ENCODE data around the gene RPS6KA2.

Gene RPS6KA2

GRCh38 chr6:166656230-166657151 lies 29.4 kb upstream of the RPS6KA2 start:
- DNase-seq (ENCODE audit: low spot score): no peak

- DNase-seq (ENCODE audit: low spot score): no peak
These were observed 28.7 kb upstream of the RPS6KA2 start for GRCh38 chr6:166655713-166656229.

GRCh38 chr6:166655251-166655650 lies 28.2 kb upstream of the RPS6KA2 start:
- DNase-seq (ENCODE audit: low spot score): no peak

GRCh38 chr6:166654573-166654972 lies 27.5 kb upstream of the RPS6KA2 start:
- no peak for DNase-seq (ENCODE audit: low spot score)

GRCh38 chr6:166653639-166653941 lies 26.5 kb upstream of the RPS6KA2 start:
- no peak for DNase-seq (ENCODE audit: low spot score)

GRCh38 chr6:166650824-166651807 lies 24.1 kb upstream of the RPS6KA2 start:
- no peak for DNase-seq (ENCODE audit: low spot score)

GRCh38 chr6:166650047-166650446 lies 23.0 kb upstream of the RPS6KA2 start:
- no peak for DNase-seq (ENCODE audit: low spot score)

- DNase-seq (ENCODE audit: low spot score): no peak
These were observed 21.8 kb upstream of the RPS6KA2 start for GRCh38 chr6:166648846-166649245.

- DNase-seq (ENCODE audit: low spot score): no peak
These were observed 20.8 kb upstream of the RPS6KA2 start for GRCh38 chr6:166647896-166648295.

- no peak for DNase-seq (ENCODE audit: low spot score)
These were observed 19.7 kb upstream of the RPS6KA2 start for GRCh38 chr6:166646716-166647115.

GRCh38 chr6:166645896-166646295 lies 18.8 kb upstream of the RPS6KA2 start:
- DNase-seq (ENCODE audit: low spot score): no peak

- DNase-seq (ENCODE audit: low spot score): no peak
These were observed 17.6 kb upstream of the RPS6KA2 start for GRCh38 chr6:166644681-166645080.

- no peak for DNase-seq (ENCODE audit: low spot score)
These were observed 17.0 kb upstream of the RPS6KA2 start for GRCh38 chr6:166643891-166644590.

GRCh38 chr6:166642646-166643045 lies 15.6 kb upstream of the RPS6KA2 start:
- DNase-seq (ENCODE audit: low spot score): no peak

- DNase-seq (ENCODE audit: low spot score): no peak
These were observed 13.4 kb upstream of the RPS6KA2 start for GRCh38 chr6:166640342-166641043.

- DNase-seq (ENCODE audit: low spot score): no peak
These were observed 12.9 kb upstream of the RPS6KA2 start for GRCh38 chr6:166639921-166640320.

GRCh38 chr6:166638573-166638964 lies 11.5 kb upstream of the RPS6KA2 start:
- no peak for DNase-seq (ENCODE audit: low spot score)

GRCh38 chr6:166637812-166638572 lies 10.9 kb upstream of the RPS6KA2 start:
- DNase-seq (ENCODE audit: low spot score): no peak

GRCh38 chr6:166636934-166637333 lies 9.9 kb upstream of the RPS6KA2 start:
- no peak for DNase-seq (ENCODE audit: low spot score)

GRCh38 chr6:166636191-166636933 lies 9.3 kb upstream of the RPS6KA2 start:
- DNase-seq (ENCODE audit: low spot score): no peak

Measured in RKO (cell line).